Thyroid gland (tissue), 4 donors: ENCODE results near the gene RBP3.

Experiments
- CTCF ChIP-seq, 6 experiments: fragments of 200-600 bp in 3 of 6; fragments of 450-650 bp in 3 of 6; sonication (generic) in 3 of 6; IDR thresholded peaks; one replicate each; pipeline ENCODE4 v1.5.1; 2016 to 2019; ENCODE audit warnings: antibody characterized with exemption in 6 of 6, mild to moderate bottlenecking in 2 of 6, inconsistent platforms in 1 of 6, moderate library complexity in 1 of 6
- POLR2A ChIP-seq, 2 donors: fragments of 450-650 bp; IDR thresholded peaks; one replicate each; pipeline ENCODE4 v1.6.1; 2017; ENCODE audit warnings: antibody characterized with exemption in 2 of 2, mild to moderate bottlenecking in 2 of 2, moderate library complexity in 1 of 2

GRCh38 chr10:47298715-47299114, 49.4 kb upstream of the RBP3 start:
- TF ChIP-seq CTCF (IDR thresholded peaks at IDR 0.05) = no peak
- TF ChIP-seq POLR2A (IDR thresholded peaks at IDR 0.05) = no peak
